ENCODE measurements around the gene SGSM2. TPM values are rescaled to one million over a fixed set of nuclear protein-coding genes. Genes with fewer than 3 reads are reported as not detected.

Gene SGSM2
- total RNA-seq, 5 donors from 2014 or later (not counting 1 experiment from before 2014, with no cell fraction given) = 124 to 172 (median 160) TPM

GRCh38 chr17:2372681-2373080 lies 35.4 kb downstream of the SGSM2 start:
- no peak for DNase-seq
- no peaks in the 10 kb centered on the region for H3K27me3 ChIP-seq (replicated peaks in 1 of 2; ENCODE audit: control insufficient read depth in 2 of 2, extremely low read depth in 1 of 2, insufficient read depth in 2 of 2, low read length in 1 of 2)
- H3K9me3 Mint-ChIP-seq = no peaks in the 10 kb centered on the region
- WGBS (ENCODE audit: insufficient coverage) = 88% methylated on average over 15 of the region's 16 CpGs
- H3K4me3 ChIP-seq (ENCODE audit: control insufficient read depth in 1 of 2, extremely low read depth in 1 of 2, low read length in 1 of 2) = no peak overlapping the region
- H3K36me3 Mint-ChIP-seq = peaks cover 10% of the 10 kb centered on the region
- no peaks in the 10 kb centered on the region for H3K4me1 Mint-ChIP-seq
- ATAC-seq (replicated peaks in 1 of 4) = no peak
- POLR2A ChIA-PET = no interaction called here
- no peaks in the 10 kb centered on the region for H3K4me1 ChIP-seq (ENCODE audit: control insufficient read depth in 1 of 2, extremely low read depth in 1 of 2, insufficient read depth in 2 of 2, low read length in 2 of 2)
- H3K27me3 Mint-ChIP-seq = no peaks in the 10 kb centered on the region
- no peak overlapping the region for H3K4me3 Mint-ChIP-seq
- no peak overlapping the region for H3K27ac Mint-ChIP-seq
- H3K9me3 ChIP-seq = no peaks in the 10 kb centered on the region
- peaks cover 27 to 32% of the 10 kb centered on the region in 2 donors for H3K36me3 ChIP-seq (ENCODE audit: control insufficient read depth in 2 of 2, extremely low read depth in 1 of 2, insufficient read depth in 1 of 2, low read length in 1 of 2)
- H3K27ac ChIP-seq (ENCODE audit: low read length) = no peak overlapping the region
- CTCF ChIA-PET = no interaction called here

- Histone ChIP-seq H3K4me1 (ENCODE audit: control insufficient read depth in 1 of 2, extremely low read depth in 1 of 2, insufficient read depth in 2 of 2, low read length in 2 of 2) (no peaks in the 10 kb centered on the region), H3K36me3 (ENCODE audit: control insufficient read depth in 2 of 2, extremely low read depth in 1 of 2, insufficient read depth in 1 of 2, low read length in 1 of 2) (peaks cover 27 to 29% of the 10 kb centered on the region in 2 donors), H3K27me3 (replicated peaks in 1 of 2; ENCODE audit: control insufficient read depth in 2 of 2, extremely low read depth in 1 of 2, insufficient read depth in 2 of 2, low read length in 1 of 2) (no peaks in the 10 kb centered on the region), H3K9me3 (no peaks in the 10 kb centered on the region), H3K27ac (ENCODE audit: low read length) (no peak overlapping the region), H3K4me3 (ENCODE audit: control insufficient read depth in 1 of 2, extremely low read depth in 1 of 2, low read length in 1 of 2) (no peak overlapping the region)
- no peak for ATAC-seq (replicated peaks in 1 of 4)
- no peak overlapping the region for H3K4me3 Mint-ChIP-seq
- H3K36me3 Mint-ChIP-seq = peaks cover 10% of the 10 kb centered on the region
- ChIA-PET CTCF (no interaction called here), POLR2A (no interaction called here)
- no peak for DNase-seq
- WGBS (ENCODE audit: insufficient coverage) = 94% methylated on average over 17 of the region's 18 CpGs
- no peaks in the 10 kb centered on the region for H3K9me3 Mint-ChIP-seq
- no peak overlapping the region for H3K27ac Mint-ChIP-seq
- no peaks in the 10 kb centered on the region for H3K27me3 Mint-ChIP-seq
- no peaks in the 10 kb centered on the region for H3K4me1 Mint-ChIP-seq
Observed at GRCh38 chr17:2373179-2373578, 35.9 kb downstream of the SGSM2 start.

- no peak overlapping the region for H3K4me3 ChIP-seq (ENCODE audit: control insufficient read depth in 1 of 2, extremely low read depth in 1 of 2, low read length in 1 of 2)
- 80% methylated on average over 7 of the region's 11 CpGs for WGBS (ENCODE audit: insufficient coverage)
- ChIA-PET POLR2A (no interaction called here), CTCF (no interaction called here)
- H3K36me3 ChIP-seq (ENCODE audit: control insufficient read depth in 2 of 2, extremely low read depth in 1 of 2, insufficient read depth in 1 of 2, low read length in 1 of 2) = peaks cover 29 to 31% of the 10 kb centered on the region in 2 donors
- DNase-seq (no peak), ATAC-seq (replicated peaks in 1 of 4) (no peak)
- H3K27me3 ChIP-seq (replicated peaks in 1 of 2; ENCODE audit: control insufficient read depth in 2 of 2, extremely low read depth in 1 of 2, insufficient read depth in 2 of 2, low read length in 1 of 2) = no peaks in the 10 kb centered on the region
- no peak overlapping the region for H3K4me3 Mint-ChIP-seq
- H3K27ac ChIP-seq (ENCODE audit: low read length) = no peak overlapping the region
- no peaks in the 10 kb centered on the region for H3K9me3 Mint-ChIP-seq
- H3K27me3 Mint-ChIP-seq = no peaks in the 10 kb centered on the region
- no peak overlapping the region for H3K27ac Mint-ChIP-seq
- peaks cover 10% of the 10 kb centered on the region for H3K36me3 Mint-ChIP-seq
- H3K4me1 ChIP-seq (ENCODE audit: control insufficient read depth in 1 of 2, extremely low read depth in 1 of 2, insufficient read depth in 2 of 2, low read length in 2 of 2) = no peaks in the 10 kb centered on the region
- no peaks in the 10 kb centered on the region for H3K9me3 ChIP-seq
- H3K4me1 Mint-ChIP-seq = no peaks in the 10 kb centered on the region
Observed at GRCh38 chr17:2374549-2375285, 37.4 kb downstream of the SGSM2 start.

DNA sequence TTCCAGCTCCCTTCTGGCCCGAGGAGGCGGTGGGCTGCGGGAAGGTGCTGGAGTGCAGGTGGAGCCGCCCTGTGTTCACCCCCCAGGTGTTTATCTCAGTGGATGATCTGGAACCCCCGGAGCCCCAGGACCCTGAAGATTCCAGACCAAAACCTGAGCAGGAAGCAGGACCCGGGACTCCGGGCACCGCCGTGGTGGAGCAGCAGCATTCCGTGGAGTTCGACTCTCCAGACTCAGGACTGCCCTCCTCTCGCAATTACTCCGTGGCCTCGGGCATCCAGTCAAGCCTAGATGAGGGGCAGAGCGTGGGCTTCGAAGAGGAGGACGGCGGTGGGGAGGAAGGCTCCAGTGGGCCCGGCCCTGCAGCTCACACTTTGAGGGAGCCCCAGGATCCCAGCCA lies 38.1 kb downstream of the SGSM2 start:
- CTCF ChIA-PET = no interaction called here
- ATAC-seq (replicated peaks in 1 of 4) = no peak
- POLR2A ChIA-PET = no interaction called here
- WGBS (ENCODE audit: insufficient coverage) = 96% methylated on average over 19 of the region's 19 CpGs
- Mint-ChIP-seq H3K27ac (no peak overlapping the region), H3K27me3 (no peaks in the 10 kb centered on the region), H3K9me3 (no peaks in the 10 kb centered on the region), H3K4me3 (no peak overlapping the region), H3K4me1 (no peaks in the 10 kb centered on the region), H3K36me3 (peaks cover 10% of the 10 kb centered on the region)
- no peaks in the 10 kb centered on the region for H3K9me3 ChIP-seq
- H3K27me3 ChIP-seq (replicated peaks in 1 of 2; ENCODE audit: control insufficient read depth in 2 of 2, extremely low read depth in 1 of 2, insufficient read depth in 2 of 2, low read length in 1 of 2) = no peaks in the 10 kb centered on the region
- no peak for DNase-seq
- no peaks in the 10 kb centered on the region for H3K4me1 ChIP-seq (ENCODE audit: control insufficient read depth in 1 of 2, extremely low read depth in 1 of 2, insufficient read depth in 2 of 2, low read length in 2 of 2)
- no peak overlapping the region for H3K27ac ChIP-seq (ENCODE audit: low read length)
- peaks cover 31 to 36% of the 10 kb centered on the region in 2 donors for H3K36me3 ChIP-seq (ENCODE audit: control insufficient read depth in 2 of 2, extremely low read depth in 1 of 2, insufficient read depth in 1 of 2, low read length in 1 of 2)
- no peak overlapping the region for H3K4me3 ChIP-seq (ENCODE audit: control insufficient read depth in 1 of 2, extremely low read depth in 1 of 2, low read length in 1 of 2)

DNA sequence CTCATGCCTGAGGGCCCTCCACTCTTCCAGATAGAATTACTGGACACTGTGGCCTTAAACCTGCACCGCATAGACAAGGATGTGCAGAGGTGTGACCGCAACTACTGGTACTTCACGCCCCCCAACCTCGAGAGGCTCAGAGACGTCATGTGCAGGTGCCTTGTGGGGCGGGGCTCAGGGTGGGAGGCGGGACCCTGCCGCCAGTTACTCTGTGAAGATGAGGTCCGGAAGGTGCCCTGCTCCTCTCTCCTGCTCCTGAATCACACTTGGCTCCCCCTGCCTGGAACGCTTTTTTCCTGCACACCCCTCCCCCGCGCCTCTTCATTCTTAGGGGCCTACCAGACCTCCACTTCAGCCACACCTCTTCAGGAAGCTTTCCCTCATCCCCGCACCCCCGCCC lies 38.8 kb downstream of the SGSM2 start:
- ChIA-PET CTCF (no interaction called here), POLR2A (no interaction called here)
- Mint-ChIP-seq H3K27ac (no peak overlapping the region), H3K36me3 (peaks cover 10% of the 10 kb centered on the region), H3K4me1 (no peaks in the 10 kb centered on the region), H3K9me3 (no peaks in the 10 kb centered on the region), H3K4me3 (no peak overlapping the region), H3K27me3 (no peaks in the 10 kb centered on the region)
- no peak overlapping the region for H3K27ac ChIP-seq (ENCODE audit: low read length)
- no peak for ATAC-seq (replicated peaks in 1 of 4)
- no peak for DNase-seq
- H3K27me3 ChIP-seq (replicated peaks in 1 of 2; ENCODE audit: control insufficient read depth in 2 of 2, extremely low read depth in 1 of 2, insufficient read depth in 2 of 2, low read length in 1 of 2) = no peaks in the 10 kb centered on the region
- H3K9me3 ChIP-seq = no peaks in the 10 kb centered on the region
- H3K36me3 ChIP-seq (ENCODE audit: control insufficient read depth in 2 of 2, extremely low read depth in 1 of 2, insufficient read depth in 1 of 2, low read length in 1 of 2) = peaks cover 30 to 38% of the 10 kb centered on the region in 2 donors
- H3K4me1 ChIP-seq (ENCODE audit: control insufficient read depth in 1 of 2, extremely low read depth in 1 of 2, insufficient read depth in 2 of 2, low read length in 2 of 2) = no peaks in the 10 kb centered on the region
- H3K4me3 ChIP-seq (ENCODE audit: control insufficient read depth in 1 of 2, extremely low read depth in 1 of 2, low read length in 1 of 2) = no peak overlapping the region
- 92% methylated on average over 8 of the region's 14 CpGs for WGBS (ENCODE audit: insufficient coverage)

GRCh38 chr17:2377659-2378058 lies 40.4 kb downstream of the SGSM2 start:
- Mint-ChIP-seq H3K4me3 (no peak overlapping the region), H3K27ac (no peak overlapping the region), H3K27me3 (no peaks in the 10 kb centered on the region), H3K36me3 (peaks cover 10% of the 10 kb centered on the region), H3K9me3 (no peaks in the 10 kb centered on the region), H3K4me1 (peaks cover 0 to 3% (median 2%) of the 10 kb centered on the region in 3 donors)
- ATAC-seq (replicated peaks in 1 of 4) (no peak), DNase-seq (no peak)
- H3K4me3 ChIP-seq (ENCODE audit: control insufficient read depth in 1 of 2, extremely low read depth in 1 of 2, low read length in 1 of 2) = no peak overlapping the region
- WGBS (ENCODE audit: insufficient coverage) = no CpG with 5 or more reads among the region's 10 CpGs
- H3K27ac ChIP-seq (ENCODE audit: low read length) = no peak overlapping the region
- ChIA-PET CTCF (no interaction called here), POLR2A (no interaction called here)
- peaks cover 24 to 37% of the 10 kb centered on the region in 2 donors for H3K36me3 ChIP-seq (ENCODE audit: control insufficient read depth in 2 of 2, extremely low read depth in 1 of 2, insufficient read depth in 1 of 2, low read length in 1 of 2)
- H3K9me3 ChIP-seq = no peaks in the 10 kb centered on the region
- H3K4me1 ChIP-seq (ENCODE audit: control insufficient read depth in 1 of 2, extremely low read depth in 1 of 2, insufficient read depth in 2 of 2, low read length in 2 of 2) = peaks cover 0 to 7% of the 10 kb centered on the region in 2 experiments
- H3K27me3 ChIP-seq (replicated peaks in 1 of 2; ENCODE audit: control insufficient read depth in 2 of 2, extremely low read depth in 1 of 2, insufficient read depth in 2 of 2, low read length in 1 of 2) = no peaks in the 10 kb centered on the region
